ENCODE results near the gene MEIS1. TPM values are rescaled to one million over a fixed set of nuclear protein-coding genes. Genes with fewer than 3 reads are reported as not detected.

MEIS1 gene
- total and polyA plus RNA-seq, 2 experiments from 2014 or later: 0.16 to 0.28 TPM

DNA sequence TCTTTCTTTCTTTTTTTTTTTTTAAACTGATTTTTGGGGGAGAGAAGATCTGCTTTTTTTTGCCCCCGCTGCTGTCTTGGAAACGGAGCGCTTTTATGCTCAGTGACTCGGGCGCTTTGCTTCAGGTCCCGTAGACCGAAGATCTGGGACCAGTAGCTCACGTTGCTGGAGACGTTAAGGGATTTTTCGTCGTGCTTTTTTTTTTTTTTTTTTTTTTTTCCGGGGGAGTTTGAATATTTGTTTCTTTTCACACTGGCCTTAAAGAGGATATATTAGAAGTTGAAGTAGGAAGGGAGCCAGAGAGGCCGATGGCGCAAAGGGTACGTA, 587 bp downstream of the MEIS1 start:
- Histone ChIP-seq H3F3A (replicated peaks; ENCODE audit: low read depth) (peaks cover 33% of the 10 kb centered on the region), H4K20me1 (replicated peaks; ENCODE audit: insufficient read depth) (peaks cover 16% of the 10 kb centered on the region; the same call in 1 of the 2 replicates), H2AFZ (peak overlapping the region; percentile 99; the same call in 1 of the 2 replicates), H3K4me1 (ENCODE audit: insufficient read depth) (peaks cover 76% of the 10 kb centered on the region), H3K36me3 (ENCODE audit: insufficient read depth) (no peaks in the 10 kb centered on the region), H3K27me3 (ENCODE audit: insufficient read depth) (peaks cover 98% of the 10 kb centered on the region), H3K27ac (ENCODE audit: low read depth) (no peak overlapping the region), H3K4me2 (peak overlapping the region; percentile 98), H3K79me2 (replicated peaks; ENCODE audit: insufficient read depth) (no peaks in the 10 kb centered on the region), H3K4me3 (peak overlapping the region; percentile 82), H3K9me2 (ENCODE audit: insufficient read depth) (no peaks in the 10 kb centered on the region)
- H3K27ac Mint-ChIP-seq: no peak overlapping the region
- H3K27me3 Mint-ChIP-seq (ENCODE audit: insufficient read depth, low read depth, poor library complexity): peaks cover 98% of the 10 kb centered on the region
- peaks cover 63% of the 10 kb centered on the region for H3K4me1 Mint-ChIP-seq
- H3K4me3 Mint-ChIP-seq: peak overlapping the region; percentile 82
- TF ChIP-seq JUNB (IDR thresholded peaks at IDR 0.05; ENCODE audit: unreplicated experiment) (no peak), ZNF114 (CRISPR knock-in tag; IDR thresholded peaks at IDR 0.05) (no peak), CREB1 (CRISPR knock-in tag; IDR thresholded peaks at IDR 0.05; ENCODE audit: low read depth) (no peak), STAT1 (IDR thresholded peaks at IDR 0.05; ENCODE audit: unreplicated experiment) (no peak), EZH2phosphoT487 (IDR thresholded peaks at IDR 0.05; ENCODE audit: unreplicated experiment) (no peak), NANOG (IDR thresholded peaks at IDR 0.05; ENCODE audit: borderline replicate concordance) (no peak), ZNF331 (CRISPR knock-in tag; IDR thresholded peaks at IDR 0.05; ENCODE audit: low read depth) (no peak), POLR2AphosphoS5 (IDR thresholded peaks at IDR 0.05; ENCODE audit: low read depth) (no peak), EZH2 (IDR thresholded peaks at IDR 0.05; ENCODE audit: low read depth, unreplicated experiment) (no peak)
- TF ChIP-seq, protein P1, sequence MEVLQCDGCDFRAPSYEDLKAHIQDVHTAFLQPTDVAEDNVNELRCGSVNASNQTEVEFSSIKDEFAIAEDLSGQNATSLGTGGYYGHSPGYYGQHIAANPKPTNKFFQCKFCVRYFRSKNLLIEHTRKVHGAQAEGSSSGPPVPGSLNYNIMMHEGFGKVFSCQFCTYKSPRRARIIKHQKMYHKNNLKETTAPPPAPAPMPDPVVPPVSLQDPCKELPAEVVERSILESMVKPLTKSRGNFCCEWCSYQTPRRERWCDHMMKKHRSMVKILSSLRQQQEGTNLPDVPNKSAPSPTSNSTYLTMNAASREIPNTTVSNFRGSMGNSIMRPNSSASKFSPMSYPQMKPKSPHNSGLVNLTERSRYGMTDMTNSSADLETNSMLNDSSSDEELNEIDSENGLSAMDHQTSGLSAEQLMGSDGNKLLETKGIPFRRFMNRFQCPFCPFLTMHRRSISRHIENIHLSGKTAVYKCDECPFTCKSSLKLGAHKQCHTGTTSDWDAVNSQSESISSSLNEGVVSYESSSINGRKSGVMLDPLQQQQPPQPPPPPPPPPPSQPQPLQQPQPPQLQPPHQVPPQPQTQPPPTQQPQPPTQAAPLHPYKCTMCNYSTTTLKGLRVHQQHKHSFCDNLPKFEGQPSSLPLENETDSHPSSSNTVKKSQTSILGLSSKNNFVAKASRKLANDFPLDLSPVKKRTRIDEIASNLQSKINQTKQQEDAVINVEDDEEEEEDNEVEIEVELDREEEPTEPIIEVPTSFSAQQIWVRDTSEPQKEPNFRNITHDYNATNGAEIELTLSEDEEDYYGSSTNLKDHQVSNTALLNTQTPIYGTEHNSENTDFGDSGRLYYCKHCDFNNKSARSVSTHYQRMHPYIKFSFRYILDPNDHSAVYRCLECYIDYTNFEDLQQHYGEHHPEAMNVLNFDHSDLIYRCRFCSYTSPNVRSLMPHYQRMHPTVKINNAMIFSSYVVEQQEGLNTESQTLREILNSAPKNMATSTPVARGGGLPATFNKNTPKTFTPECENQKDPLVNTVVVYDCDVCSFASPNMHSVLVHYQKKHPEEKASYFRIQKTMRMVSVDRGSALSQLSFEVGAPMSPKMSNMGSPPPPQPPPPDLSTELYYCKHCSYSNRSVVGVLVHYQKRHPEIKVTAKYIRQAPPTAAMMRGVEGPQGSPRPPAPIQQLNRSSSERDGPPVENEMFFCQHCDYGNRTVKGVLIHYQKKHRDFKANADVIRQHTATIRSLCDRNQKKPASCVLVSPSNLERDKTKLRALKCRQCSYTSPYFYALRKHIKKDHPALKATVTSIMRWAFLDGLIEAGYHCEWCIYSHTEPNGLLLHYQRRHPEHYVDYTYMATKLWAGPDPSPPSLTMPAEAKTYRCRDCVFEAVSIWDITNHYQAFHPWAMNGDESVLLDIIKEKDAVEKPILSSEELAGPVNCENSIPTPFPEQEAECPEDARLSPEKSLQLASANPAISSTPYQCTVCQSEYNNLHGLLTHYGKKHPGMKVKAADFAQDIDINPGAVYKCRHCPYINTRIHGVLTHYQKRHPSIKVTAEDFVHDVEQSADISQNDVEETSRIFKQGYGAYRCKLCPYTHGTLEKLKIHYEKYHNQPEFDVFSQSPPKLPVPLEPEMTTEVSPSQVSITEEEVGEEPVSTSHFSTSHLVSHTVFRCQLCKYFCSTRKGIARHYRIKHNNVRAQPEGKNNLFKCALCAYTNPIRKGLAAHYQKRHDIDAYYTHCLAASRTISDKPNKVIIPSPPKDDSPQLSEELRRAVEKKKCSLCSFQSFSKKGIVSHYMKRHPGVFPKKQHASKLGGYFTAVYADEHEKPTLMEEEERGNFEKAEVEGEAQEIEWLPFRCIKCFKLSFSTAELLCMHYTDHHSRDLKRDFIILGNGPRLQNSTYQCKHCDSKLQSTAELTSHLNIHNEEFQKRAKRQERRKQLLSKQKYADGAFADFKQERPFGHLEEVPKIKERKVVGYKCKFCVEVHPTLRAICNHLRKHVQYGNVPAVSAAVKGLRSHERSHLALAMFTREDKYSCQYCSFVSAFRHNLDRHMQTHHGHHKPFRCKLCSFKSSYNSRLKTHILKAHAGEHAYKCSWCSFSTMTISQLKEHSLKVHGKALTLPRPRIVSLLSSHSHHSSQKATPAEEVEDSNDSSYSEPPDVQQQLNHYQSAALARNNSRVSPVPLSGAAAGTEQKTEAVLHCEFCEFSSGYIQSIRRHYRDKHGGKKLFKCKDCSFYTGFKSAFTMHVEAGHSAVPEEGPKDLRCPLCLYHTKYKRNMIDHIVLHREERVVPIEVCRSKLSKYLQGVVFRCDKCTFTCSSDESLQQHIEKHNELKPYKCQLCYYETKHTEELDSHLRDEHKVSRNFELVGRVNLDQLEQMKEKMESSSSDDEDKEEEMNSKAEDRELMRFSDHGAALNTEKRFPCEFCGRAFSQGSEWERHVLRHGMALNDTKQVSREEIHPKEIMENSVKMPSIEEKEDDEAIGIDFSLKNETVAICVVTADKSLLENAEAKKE (CRISPR knock-in tag; IDR thresholded peaks at IDR 0.05): no peak
- TF ChIP-seq, protein P2, sequence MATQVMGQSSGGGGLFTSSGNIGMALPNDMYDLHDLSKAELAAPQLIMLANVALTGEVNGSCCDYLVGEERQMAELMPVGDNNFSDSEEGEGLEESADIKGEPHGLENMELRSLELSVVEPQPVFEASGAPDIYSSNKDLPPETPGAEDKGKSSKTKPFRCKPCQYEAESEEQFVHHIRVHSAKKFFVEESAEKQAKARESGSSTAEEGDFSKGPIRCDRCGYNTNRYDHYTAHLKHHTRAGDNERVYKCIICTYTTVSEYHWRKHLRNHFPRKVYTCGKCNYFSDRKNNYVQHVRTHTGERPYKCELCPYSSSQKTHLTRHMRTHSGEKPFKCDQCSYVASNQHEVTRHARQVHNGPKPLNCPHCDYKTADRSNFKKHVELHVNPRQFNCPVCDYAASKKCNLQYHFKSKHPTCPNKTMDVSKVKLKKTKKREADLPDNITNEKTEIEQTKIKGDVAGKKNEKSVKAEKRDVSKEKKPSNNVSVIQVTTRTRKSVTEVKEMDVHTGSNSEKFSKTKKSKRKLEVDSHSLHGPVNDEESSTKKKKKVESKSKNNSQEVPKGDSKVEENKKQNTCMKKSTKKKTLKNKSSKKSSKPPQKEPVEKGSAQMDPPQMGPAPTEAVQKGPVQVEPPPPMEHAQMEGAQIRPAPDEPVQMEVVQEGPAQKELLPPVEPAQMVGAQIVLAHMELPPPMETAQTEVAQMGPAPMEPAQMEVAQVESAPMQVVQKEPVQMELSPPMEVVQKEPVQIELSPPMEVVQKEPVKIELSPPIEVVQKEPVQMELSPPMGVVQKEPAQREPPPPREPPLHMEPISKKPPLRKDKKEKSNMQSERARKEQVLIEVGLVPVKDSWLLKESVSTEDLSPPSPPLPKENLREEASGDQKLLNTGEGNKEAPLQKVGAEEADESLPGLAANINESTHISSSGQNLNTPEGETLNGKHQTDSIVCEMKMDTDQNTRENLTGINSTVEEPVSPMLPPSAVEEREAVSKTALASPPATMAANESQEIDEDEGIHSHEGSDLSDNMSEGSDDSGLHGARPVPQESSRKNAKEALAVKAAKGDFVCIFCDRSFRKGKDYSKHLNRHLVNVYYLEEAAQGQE (IDR thresholded peaks at IDR 0.05; ENCODE audit: unreplicated experiment): no peak
- TF ChIP-seq, protein P3, sequence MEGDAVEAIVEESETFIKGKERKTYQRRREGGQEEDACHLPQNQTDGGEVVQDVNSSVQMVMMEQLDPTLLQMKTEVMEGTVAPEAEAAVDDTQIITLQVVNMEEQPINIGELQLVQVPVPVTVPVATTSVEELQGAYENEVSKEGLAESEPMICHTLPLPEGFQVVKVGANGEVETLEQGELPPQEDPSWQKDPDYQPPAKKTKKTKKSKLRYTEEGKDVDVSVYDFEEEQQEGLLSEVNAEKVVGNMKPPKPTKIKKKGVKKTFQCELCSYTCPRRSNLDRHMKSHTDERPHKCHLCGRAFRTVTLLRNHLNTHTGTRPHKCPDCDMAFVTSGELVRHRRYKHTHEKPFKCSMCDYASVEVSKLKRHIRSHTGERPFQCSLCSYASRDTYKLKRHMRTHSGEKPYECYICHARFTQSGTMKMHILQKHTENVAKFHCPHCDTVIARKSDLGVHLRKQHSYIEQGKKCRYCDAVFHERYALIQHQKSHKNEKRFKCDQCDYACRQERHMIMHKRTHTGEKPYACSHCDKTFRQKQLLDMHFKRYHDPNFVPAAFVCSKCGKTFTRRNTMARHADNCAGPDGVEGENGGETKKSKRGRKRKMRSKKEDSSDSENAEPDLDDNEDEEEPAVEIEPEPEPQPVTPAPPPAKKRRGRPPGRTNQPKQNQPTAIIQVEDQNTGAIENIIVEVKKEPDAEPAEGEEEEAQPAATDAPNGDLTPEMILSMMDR (conservative IDR thresholded peaks at IDR 0.05; ENCODE audit: low read depth in 2 of 2): no peak
- TF ChIP-seq, protein P4, sequence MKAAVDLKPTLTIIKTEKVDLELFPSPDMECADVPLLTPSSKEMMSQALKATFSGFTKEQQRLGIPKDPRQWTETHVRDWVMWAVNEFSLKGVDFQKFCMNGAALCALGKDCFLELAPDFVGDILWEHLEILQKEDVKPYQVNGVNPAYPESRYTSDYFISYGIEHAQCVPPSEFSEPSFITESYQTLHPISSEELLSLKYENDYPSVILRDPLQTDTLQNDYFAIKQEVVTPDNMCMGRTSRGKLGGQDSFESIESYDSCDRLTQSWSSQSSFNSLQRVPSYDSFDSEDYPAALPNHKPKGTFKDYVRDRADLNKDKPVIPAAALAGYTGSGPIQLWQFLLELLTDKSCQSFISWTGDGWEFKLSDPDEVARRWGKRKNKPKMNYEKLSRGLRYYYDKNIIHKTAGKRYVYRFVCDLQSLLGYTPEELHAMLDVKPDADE (IDR thresholded peaks at IDR 0.05): no peak
- DNase-seq (ENCODE audit: low spot score) (no peak), ATAC-seq (no peak)
- H3K36me3 Mint-ChIP-seq (ENCODE audit: low read depth): no peaks in the 10 kb centered on the region; the same call in 2 of the 3 replicates
- H3K9me3 Mint-ChIP-seq: peaks cover 3% of the 10 kb centered on the region; the same call in 1 of the 3 replicates
